Measurements from ENCODE around the gene ZFP36L1.

ZFP36L1 gene

DNA sequence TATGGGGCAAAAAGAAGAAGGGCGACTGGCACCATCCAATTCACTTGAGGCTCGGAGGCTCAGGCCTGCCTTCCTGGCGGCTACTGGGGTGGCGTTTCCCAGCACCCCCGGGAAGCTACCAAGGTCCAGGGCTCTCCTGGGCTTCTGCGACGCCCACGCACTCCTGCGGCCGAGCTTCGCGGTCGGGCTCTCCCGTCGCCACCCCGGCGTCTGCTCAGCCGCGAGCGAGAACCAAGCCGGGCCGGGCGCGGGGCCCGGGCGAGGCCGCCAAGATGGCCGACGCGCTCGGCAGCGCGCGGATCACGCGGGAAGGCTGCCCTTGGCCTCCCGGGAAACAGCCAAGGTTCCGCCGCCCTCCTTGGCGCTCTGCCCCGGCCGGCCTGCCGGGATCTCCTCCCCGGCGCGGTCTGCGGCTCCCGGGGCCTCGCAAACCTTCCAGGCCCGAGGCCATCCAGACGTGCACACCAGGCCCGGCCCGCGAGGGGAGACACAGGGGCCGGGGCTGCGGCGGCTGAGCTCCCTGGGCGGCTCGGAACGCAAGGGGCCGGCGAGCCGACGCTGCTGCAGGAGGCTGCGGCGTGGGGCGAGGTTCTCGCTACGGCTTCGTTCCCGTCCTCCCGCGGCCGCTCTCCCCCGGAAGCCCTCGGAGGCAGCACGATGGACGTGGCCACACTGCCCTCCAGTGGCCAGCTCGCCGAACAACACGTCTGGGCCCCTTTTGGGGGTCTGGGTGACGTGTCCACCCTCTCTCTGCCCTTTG, 23.5 kb upstream of the ZFP36L1 start:
- DNase-seq (ENCODE audit: low read depth): peak; percentile 60

DNA sequence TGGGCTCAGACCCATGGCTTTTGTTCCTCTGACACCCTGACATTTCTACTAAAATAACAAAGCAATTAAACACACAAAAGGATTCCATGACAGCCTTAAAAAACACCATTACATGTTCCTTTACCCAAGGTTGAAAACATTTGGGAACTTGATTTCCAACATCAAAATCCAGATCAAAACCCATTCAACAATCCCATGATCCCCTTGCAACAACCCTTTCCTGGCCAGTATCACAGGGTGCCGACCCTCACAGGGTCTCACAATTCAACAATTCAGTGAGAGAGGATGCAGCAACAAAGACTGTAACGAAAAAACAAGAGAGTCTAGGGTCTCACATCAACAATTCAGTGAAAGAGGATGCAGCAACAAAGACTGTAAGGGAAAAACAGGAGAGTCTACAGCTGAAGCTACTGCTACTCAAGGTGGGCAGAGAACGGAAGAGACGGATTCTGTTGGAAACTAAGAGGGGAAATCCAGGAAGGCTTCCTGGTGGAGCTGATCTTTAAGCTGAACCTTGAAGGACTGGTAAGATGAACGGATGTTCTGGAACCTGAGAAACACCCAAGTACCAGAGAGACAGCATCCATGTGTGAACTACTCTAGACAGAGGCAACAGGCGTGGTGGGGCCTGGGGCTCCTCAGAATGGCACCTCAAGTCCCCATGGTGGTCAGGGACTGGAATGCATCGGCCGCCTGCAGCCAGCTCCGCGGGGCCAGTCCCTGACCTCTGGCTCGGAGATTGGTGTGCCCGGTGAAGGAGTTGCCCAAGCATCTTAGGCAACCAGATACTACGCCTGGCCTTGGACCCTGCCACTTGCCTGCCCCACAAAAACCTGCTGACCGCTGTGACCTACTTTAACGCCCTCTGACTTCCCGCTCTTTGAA, 22.7 kb upstream of the ZFP36L1 start:
- DNase-seq (ENCODE audit: low read depth): no peak

DNA sequence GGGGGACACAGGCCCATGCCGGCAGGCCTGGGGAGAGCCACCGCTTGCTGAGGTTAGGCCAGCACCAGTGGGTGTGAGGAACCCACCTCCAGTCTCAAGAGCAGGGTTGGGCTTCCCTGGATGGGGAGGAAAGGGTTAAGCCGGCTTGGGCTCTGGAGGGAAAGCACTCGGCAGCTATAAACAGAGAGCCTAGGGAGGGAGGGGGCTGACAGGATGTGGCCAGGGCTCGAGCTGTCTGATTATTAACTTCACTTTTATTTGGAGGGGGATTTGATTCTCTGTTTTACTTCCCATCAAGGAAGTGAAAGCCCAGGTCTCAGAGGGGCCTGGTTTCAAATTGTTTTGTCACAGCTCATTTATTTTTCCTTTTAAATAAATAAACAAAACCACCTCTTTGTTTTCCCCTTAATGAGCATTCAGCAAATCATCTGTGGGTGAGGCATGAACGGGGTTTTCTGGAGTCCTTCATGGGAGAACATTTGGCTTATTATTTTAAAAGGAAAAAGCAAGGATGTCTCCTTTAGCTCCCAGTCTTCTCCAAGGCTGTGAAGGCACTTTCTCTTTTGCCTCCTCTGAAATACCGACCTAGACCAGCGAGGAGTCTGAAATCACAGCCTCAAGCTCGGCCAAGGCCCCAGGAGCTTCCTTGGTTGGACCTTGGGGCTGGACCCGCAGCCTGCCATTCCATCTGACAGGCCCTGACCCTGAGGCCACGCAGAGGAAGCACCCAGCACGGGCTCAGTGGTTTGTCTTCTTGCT, 21.9 kb upstream of the ZFP36L1 start:
- DNase-seq (ENCODE audit: low read depth): no peak

DNA sequence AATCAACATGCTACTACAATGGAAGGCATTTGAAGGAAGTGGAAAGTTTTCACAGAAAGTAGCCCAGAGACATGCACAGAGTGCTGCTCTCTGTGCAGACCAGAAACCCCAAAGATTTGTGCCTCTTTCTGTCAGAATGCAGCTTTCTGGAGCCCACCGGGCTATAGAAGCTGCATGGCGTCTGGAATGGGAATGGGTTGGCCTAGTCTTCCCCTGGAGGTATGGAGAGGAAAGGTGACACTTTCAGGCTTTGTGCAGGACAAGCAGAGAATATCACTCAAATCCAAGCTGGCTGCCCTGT, 21.3 kb upstream of the ZFP36L1 start:
- DNase-seq (ENCODE audit: low read depth): no peak

DNA sequence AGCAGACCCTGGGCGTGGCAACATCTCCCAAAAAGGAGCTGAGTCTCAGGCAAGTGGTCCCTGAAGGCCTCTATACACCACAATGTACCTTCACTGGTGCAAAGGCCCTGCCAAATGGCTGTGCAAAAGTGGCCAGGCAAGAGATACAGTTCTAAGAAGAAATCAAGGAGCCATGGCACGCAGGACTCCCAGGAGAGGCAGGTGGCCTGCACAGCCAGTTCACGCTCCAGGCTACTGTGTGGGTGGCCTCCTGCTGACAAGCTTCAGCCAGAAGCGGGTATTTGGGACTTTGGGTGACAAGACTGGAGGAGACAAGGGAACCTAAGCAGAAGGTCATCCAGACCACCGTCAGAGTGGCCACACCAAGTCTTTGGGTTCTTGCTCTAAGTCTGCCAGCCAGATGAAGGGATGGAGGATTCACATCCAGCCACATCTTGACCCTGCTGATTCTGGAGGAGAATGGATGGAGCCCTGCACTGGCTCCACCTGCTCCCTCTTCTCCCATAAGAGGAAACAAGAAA, 20.5 kb upstream of the ZFP36L1 start:
- DNase-seq (ENCODE audit: low read depth): no peak

DNA sequence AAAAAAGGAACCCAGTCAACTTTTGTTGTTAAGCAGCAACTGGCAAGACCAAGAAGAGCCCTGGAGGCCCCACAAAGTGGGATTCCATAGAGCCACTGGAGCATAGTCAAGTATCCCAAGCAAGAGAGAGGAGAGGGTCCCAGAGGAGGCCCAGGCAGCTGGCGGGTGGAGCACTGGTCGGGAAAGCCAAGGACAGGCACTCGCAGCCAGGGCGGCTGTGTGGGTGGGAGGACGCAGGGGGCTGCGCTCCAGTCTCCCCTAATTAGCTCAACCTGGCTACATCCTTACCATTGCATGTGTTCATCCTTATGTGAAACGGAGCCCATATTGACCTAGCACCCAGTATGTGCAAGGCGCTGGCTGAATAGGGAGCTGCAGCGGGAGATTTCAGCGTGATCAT, 18.3 kb upstream of the ZFP36L1 start:
- no peak for DNase-seq (ENCODE audit: low read depth)

DNA sequence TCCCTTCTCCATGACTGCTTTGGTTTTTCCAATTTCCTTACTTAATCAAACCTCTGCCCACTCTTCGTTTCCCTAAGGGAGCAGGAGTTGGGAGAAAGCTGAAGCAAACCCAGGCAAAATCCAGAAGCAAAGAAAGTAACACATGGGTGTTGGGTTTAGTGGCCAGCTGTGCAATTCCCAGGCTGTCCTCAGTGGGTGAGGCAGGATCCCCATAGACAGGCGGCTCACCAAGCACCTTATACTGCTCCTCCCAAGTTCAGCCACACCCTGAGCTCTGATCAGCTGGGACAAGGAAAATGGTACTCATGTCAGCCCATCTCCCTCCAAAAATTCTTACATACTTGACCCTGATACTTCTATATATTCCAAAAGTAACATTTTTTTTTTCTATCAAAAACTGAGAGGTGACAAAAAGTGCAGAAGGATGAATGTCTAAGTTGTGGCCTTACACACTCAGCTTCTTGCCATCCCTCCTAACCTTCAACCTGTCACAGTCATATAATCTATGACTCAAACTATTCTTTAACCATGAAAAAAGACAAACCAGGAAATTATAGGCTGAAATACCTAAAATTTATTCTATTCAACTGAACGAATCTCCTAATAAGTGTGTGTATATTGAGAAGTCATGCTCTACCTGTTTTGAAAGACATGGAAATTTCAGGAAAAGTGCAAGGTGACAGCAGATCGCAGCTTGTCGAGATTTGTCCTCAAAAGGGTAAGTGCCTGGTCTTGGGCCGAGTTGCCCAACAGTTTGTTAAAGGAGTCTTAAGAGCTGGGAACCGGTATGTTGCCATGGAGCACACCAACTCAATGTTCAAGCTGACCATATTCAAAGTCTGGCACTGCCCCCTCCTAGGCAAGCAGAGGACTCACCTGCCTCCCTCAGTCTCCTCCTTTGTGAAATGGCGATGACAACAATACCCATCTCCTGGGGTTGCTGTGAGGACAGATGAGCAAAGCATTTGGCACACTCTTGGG, 17.6 kb upstream of the ZFP36L1 start:
- no peak for DNase-seq (ENCODE audit: low read depth)

DNA sequence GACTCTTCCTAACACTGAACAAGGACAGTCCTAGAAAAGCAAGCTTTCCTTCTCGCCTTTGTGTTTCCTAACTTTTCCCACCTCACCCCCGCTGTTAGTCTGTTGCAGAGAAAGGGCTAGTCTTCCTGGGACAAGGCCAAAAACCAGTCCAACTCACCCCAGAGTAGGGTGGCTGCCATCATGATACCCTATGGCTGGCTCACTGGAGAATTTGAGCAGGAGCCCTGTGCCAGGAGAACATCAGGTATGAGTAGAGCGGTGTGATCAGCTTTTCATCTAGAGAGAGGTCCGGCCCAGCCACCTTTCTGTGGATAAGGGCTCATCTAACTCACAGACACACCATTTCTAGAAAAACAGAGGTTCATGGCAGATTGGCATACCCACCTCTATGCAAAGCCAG, 16.7 kb upstream of the ZFP36L1 start:
- no peak for DNase-seq (ENCODE audit: low read depth)

DNA sequence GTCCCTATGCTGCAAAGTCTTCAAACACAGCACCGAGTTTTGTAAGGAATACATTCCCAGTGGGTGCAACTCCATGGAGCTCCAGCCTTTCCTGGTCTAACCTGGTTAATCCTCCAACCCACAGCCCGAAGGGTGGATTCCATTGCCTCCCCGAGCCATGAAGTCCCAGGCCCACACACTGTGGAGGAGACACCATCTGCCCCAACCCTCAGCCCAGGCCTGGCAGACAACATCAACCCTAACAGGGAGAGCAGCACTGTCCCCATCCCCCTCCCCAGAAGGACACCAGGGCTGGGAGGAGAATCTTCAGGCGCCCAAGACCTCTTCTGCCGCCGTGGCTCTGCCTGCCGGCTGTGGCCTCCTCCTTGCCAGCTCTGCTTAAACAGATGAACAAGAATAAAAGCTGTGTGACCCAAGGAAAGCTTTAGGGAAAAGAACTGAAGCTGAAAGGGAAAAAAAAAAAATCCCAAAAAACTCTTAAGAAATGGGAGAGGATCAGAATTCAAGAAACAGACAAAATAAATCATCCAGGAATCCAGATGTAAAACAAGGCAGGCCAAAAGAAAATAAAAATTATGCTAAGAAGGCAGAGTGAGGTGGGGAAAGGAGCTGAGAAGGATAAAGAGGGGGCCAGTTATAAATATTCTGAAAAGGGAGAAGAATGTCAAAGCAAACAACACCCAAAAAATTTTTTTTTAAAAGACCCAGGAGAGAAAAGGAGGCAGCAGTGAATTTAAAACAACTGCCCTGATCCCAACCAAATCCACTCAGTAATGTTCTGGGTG, 16.0 kb upstream of the ZFP36L1 start:
- DNase-seq (ENCODE audit: low read depth): no peak

DNA sequence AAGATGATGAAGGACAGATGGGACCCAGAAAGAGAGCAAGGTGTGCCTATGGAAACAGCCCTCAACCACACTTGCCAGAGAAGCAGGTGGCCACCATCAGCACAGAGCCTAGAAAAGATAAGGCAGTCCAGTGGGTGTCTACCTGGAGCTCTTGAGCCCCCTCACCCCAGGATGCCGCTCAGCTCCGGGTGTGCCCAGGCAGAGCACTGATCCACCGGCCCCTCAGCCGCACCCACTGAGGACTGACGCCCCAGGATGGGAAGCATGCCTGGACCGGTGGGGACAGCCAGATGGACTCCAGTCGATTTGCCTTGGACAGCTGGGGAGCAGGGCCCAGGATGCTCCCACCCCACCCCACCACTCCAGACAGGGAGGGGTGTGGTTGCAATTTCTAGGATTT, 15.1 kb upstream of the ZFP36L1 start:
- no peak for DNase-seq (ENCODE audit: low read depth)

DNA sequence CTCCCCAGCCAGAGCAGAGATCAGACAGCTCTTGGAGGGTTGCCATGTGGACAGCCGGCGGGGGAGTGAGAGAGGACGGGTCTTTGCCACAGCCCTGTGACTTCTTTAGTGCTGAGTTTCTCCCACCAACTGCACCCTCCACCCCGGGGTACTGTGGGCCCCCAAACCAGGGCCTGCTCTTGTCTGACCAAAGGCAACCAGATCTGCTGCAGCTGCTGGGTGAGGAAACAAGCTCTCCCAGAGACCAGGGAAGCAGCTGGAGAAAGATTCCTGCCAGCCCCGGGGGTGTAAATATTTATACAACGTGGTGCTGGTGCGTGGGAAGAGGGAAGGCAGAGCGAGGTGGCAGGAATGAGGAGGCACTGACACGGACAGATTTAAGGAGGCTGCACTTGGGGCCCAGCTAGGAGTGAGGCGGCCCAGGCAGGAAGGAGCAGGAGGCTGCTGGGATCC, 14.3 kb upstream of the ZFP36L1 start:
- no peak for DNase-seq (ENCODE audit: low read depth)

DNA sequence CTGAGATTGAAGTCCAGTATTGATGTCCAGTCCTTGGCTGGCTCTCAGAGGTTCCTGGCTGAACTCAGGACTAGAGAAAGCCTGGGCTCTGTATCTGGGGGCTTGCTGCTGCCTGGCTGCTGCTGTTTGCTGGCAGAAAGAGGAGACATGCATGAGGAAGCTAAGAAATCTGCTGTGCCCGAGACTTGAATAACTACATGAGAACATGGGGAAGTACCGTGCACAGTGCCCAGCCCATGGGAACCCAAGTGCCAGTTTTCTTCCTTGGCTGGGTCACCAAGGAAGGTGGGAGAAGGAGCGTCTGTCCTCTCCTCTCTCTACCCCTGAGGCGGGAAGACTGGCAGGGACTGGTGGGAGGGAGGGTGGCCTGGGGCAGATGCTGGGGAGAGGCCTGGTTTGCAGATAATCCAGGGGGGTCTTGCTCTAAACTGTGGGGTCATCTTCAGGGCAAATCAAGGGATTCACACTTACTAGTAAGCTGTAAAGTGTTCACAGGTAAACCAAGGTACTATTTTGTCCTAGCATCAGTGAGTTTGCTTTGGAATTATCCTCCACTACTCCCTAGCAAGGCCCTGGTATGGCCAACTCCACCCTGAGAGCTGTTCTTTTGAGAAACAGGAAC, 13.8 kb upstream of the ZFP36L1 start:
- DNase-seq (ENCODE audit: low read depth): no peak

DNA sequence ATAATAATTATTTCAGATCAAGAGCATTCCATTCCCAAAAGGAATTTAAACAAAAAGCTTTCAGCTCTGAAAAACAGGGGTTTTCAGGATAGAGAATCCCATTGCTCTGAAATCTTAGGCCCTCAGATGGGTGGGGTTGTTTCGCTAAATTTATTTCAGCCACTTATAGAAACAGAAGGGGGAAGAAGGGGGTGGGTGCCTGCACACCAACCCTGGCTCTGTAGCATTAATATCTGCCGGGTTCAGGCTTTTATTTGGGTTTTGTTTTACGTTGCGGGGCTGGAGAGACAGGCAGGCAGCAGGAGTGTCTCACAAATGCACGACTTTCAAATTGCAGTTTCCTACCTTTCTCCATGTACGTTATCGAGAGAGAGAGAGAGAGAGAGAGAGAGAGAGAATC, 12.5 kb upstream of the ZFP36L1 start:
- DNase-seq (ENCODE audit: low read depth): no peak

DNA sequence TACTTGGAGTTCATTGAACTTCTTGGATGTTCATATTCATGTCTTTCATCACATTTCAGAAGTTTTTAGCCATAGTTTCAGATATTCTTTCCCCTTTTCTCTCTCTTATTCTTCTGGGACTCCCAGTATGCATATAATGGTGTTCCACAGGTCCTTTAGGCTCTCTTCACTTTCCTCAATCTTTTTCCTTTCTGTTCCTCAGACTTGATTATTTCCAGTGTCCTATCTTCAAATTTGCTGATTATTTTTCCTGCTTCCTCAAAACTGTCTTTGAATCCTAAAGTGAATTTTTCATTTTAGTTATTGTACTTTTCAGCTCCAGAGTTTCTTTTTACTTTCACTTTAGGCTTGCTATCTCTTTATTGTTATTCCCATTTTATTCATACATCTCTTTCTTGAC, 8.8 kb upstream of the ZFP36L1 start:
- no peak for DNase-seq (ENCODE audit: low read depth)

DNA sequence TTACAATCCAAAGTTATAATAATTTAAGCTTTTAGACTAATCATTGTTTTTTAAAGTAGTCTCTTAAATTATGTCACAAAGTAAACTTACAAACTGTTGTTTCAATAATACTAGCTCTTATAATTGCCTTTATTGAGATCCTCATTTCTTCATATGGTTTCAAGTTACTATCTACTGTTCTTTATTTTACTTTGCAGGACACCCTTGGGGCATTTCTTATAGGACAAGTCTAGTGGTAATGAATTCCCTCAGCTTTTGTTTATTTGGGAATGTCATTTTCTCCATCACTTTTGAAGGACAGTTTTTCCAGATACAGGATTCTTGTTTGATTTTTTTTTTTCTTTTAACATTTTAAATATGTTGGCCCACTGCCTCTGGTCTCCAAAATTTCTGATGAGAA, 8.1 kb upstream of the ZFP36L1 start:
- no peak for DNase-seq (ENCODE audit: low read depth)

DNA sequence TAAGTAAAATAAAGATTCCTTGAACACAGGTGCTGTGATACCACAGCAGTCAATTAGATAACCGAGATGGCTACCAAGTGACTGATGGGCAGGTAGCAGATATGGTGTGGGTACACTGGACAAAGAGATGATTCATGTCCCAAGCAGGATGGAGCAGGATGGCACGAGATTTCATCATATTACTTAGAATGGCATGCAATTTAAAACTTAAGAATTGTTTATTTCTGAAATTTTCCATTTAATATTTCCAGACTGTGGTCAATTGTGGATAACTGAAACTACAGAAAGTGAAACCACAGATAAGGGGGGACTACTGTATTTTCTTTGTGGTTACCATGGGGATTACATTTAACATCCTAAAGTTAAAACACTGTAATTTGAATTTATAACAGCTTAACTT, 7.5 kb upstream of the ZFP36L1 start:
- no peak for DNase-seq (ENCODE audit: low read depth)

DNA sequence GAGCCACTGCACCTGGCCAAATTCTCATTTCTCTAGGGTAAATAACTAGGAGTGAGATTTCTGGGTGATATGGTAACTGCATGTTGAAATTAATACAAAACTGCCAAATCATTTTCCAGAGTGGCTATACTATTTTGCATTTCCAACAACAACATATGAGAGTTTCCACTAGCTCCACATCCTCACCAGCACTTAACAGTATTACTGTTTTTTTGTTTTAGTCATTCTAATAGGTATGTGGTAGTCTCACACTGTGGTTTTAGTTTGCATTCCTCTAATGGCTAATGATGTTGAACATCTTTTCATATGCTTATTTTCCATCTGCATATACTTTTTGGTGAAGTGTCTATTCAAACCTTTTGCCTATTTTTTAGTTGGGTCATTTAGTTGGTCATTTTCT, 5.8 kb upstream of the ZFP36L1 start:
- DNase-seq (ENCODE audit: low read depth): no peak

DNA sequence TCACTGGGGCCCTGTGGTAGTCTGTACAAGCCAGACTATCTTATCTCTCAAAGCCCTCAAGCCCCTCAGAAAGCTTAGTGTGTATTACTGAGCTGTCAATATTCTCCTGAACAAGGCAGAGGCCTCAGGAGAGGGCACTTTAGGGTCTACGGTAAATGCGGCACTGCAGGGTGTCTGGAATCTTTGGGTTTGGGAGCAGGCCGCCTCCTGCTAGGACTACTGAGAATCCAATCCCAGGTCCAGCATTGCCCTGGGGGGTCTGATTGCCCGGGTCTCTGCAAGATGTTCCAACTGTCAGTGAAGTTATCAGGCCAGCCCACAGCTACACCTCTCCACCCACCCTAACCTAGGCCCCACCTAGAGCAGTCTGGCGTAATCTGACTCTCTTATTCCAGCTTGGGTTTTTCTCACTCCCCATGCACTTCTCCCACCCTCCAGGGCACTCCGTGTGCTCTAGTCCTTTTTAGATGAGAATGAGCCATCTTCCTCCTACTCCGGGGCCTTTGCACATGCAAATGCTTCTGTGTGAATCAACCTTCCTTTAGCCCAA, 4.3 kb upstream of the ZFP36L1 start:
- DNase-seq (ENCODE audit: low read depth): no peak

DNA sequence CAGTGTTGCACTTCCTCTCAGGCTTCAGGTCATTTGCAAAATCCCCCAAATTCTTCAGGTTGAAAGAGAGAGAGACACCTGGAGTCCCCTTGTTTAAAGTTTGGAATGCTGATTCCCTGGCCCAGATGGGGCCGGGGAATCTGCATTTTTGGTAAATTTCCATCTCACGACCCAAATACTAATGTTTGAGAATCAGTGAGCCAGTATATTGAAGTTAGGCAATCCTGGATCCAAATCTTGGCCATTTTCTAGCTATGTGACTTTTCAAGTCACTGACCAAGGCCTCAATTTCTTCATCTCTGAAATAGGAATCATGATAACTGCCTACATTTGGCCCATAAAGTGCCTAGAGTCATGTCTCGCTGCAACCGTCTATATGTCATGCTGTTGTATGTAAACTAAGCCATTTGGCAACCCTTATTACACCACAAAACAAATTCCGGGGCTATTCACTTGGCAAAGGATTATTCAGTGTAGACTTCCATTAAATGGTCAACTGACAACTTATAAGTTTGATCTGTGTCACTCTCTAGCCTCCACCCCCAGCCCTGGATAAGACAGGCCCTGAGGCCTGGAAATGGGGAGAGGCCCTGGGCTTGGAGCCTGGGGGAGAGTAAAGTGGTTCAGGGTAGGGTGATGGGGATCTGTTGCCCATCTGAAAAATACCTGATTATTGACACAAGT, 3.7 kb upstream of the ZFP36L1 start:
- no peak for DNase-seq (ENCODE audit: low read depth)
